Activated naive CD4-positive, alpha-beta T cell treated with anti-CD3 and anti-CD28 coated beads, Interleukin-2, amount 50 U/mL, for 24 hours (primary cell): ENCODE data around the gene ABCG2.

Experiments
- H3K27ac Mint-ChIP-seq: one replicate; pipeline ENCODE4 v1.8.0; 2021; ENCODE audit warnings: mild to moderate bottlenecking, mixed read lengths
- H3K27me3 Mint-ChIP-seq: one replicate; pipeline ENCODE4 v1.8.0; 2021; ENCODE audit warnings: mixed read lengths
- H3K36me3 Mint-ChIP-seq: one replicate; pipeline ENCODE4 v1.8.0; 2021; ENCODE audit warnings: mixed read lengths
- H3K4me1 Mint-ChIP-seq: one replicate; pipeline ENCODE4 v1.8.0; 2021; ENCODE audit warnings: mixed read lengths
- H3K4me3 Mint-ChIP-seq: one replicate; pipeline ENCODE4 v1.8.0; 2021; ENCODE audit warnings: mild to moderate bottlenecking, mixed read lengths
- H3K9me3 Mint-ChIP-seq: one replicate; pipeline ENCODE4 v1.8.0; 2021; ENCODE audit warnings: mixed read lengths

Gene ABCG2

DNA sequence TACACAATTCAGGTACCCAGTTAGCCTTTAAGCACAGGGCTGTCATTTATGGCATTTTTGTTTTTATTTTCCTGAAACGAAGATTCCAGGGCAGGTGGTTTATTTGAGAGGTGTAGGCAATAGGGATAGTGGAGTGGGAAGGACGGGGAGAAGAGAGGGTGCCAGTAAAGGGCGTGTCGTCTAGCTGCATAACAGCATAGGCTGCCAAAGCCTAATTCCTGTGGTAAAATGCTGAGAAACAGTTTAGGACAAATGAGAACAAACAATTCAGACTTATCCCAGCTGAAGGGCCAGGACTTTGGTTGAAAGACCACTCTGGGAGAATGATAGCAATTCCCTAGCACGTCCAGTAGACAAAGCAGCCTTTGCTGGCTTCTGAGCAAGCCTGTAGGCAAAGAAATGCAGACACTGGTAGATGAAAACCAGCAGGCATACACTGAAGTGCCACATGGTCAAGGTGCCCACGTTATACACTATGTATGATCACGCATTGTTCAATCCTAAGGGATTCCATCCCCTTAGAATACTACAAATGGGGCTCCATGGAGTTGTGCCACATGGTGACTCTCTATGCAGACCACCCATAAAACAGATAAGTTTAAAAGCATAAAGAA, 80.4 kb downstream of the ABCG2 start:
- Mint-ChIP-seq H3K36me3 (peaks cover 3% of the 10 kb centered on the region), H3K4me1 (no peaks in the 10 kb centered on the region), H3K27me3 (no peaks in the 10 kb centered on the region), H3K9me3 (no peaks in the 10 kb centered on the region), H3K4me3 (no peak overlapping the region), H3K27ac (no peak overlapping the region)

DNA sequence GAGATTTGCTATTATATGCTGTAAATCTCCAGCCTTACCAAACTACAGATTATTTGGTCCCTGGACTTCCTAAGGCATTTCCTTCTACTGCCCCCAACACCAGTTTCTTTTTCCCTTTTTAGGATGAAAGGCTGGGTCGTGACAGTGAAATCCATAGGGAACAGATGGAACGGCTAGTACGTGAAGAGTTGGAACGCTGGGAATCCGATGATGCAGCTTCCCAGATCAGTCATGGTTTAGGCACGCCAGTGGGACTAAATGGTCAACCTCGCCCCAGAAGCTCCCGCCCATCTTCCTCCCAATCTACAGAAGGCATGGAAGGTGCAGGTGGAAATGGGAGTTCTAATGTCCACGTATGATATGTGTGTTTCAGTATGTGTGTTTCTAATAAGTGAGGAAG, 83.1 kb downstream of the ABCG2 start:
- Mint-ChIP-seq H3K4me3 (no peak overlapping the region), H3K27ac (no peak overlapping the region), H3K9me3 (peaks cover 7% of the 10 kb centered on the region), H3K36me3 (peaks cover 16% of the 10 kb centered on the region), H3K4me1 (no peaks in the 10 kb centered on the region), H3K27me3 (no peaks in the 10 kb centered on the region)

DNA sequence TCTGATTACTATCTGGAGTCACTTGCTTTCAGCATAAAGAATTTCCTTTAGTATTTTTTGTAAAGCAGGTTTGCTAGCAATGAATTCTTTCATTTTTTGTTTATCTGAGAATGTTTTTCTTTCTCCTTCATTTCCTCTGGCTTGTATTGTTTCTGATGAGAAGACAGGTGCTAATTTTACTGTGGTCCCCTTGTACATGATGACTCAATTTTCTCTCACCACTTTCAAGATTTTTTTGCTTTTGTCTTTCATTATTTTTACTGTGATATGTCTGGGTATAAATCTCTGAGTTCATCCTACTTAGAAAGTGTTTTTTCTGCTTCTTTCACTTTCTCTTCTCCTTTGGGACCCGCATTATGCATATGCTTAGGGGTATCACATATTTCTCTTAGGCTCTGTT, 88.4 kb downstream of the ABCG2 start:
- Mint-ChIP-seq H3K36me3 (peaks cover 28% of the 10 kb centered on the region), H3K9me3 (peaks cover 7% of the 10 kb centered on the region), H3K4me1 (no peaks in the 10 kb centered on the region)

DNA sequence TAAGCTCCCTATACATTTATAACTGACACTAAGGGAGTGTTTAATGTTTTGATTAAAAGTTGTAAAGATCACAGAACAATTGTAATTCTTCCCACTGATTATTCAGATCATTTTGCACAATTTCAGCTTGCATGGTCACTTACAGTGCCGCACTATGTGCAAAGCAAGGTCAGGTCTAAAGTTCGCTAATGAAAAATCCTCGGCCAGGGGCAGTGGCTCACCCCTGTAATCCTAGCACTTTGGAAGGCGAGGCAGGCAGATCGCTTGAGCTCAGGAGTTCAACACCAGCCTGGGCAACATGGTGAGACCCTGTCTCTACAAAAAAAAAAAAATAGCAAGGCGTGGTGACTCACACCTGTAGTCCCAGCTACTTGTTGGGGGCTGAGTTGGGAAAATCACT, 94.0 kb downstream of the ABCG2 start:
- Mint-ChIP-seq H3K27ac (no peak overlapping the region), H3K4me3 (no peak overlapping the region), H3K36me3 (peaks cover 13% of the 10 kb centered on the region), H3K9me3 (no peaks in the 10 kb centered on the region), H3K27me3 (no peaks in the 10 kb centered on the region), H3K4me1 (no peaks in the 10 kb centered on the region)

More for the DNA sequence above, 88.4 kb downstream of the ABCG2 start:
- Mint-ChIP-seq H3K4me3 (no peak overlapping the region), H3K27me3 (no peaks in the 10 kb centered on the region), H3K27ac (no peak overlapping the region)

DNA sequence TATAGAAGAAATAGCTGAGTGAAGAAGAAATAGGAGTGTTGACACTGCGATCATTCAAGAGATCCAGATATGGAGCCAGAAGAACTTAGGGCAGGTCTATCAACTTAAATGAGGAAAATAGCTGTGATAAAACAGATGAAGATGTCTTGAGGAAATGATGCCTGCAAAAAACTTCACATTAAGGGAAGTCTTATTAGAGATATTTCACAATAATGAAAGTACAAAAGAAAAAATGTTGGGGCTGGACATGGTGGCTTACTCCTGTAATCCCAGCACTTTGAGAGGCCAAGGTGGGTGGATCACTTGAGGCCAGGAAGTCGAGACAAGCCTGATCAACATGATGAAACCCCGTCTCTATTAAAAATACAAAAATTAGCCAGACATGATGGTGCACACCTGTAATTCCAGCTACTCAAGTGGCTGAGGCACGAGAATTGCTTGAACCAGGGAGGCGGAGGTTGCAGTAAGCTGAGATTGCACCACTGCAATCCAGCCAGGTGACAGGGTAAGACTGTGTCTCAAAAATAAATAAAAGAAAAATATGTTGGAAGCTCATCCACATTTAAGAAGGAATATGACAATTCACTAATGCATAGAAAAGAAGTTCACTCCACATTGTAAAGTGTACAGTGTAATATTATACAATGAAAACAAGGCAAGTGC, 94.7 kb downstream of the ABCG2 start:
- no peaks in the 10 kb centered on the region for H3K4me1 Mint-ChIP-seq
- H3K36me3 Mint-ChIP-seq: peaks cover 12% of the 10 kb centered on the region
- H3K27me3 Mint-ChIP-seq: no peaks in the 10 kb centered on the region
- H3K27ac Mint-ChIP-seq: no peak overlapping the region
- H3K9me3 Mint-ChIP-seq: no peaks in the 10 kb centered on the region
- no peak overlapping the region for H3K4me3 Mint-ChIP-seq

DNA sequence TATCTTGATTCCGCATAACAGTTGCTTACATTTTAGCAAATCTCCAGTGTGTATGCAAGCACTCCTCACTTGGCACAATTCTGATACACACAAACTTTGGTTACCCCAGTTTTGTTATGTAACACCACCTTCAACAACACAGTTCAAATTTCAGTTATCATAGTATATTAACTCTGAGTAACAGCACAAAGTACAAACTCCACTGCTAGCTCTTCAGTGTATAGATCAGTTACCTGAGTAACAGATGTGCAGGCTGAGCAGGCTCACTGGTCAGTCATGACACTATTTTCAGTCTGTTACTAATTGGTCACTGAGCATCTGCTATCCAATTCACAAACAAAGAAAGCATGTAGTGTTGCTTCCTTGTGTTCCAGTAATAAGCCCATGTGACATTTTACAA, 95.6 kb downstream of the ABCG2 start:
- Mint-ChIP-seq H3K36me3 (peaks cover 9% of the 10 kb centered on the region), H3K27ac (no peak overlapping the region)

DNA sequence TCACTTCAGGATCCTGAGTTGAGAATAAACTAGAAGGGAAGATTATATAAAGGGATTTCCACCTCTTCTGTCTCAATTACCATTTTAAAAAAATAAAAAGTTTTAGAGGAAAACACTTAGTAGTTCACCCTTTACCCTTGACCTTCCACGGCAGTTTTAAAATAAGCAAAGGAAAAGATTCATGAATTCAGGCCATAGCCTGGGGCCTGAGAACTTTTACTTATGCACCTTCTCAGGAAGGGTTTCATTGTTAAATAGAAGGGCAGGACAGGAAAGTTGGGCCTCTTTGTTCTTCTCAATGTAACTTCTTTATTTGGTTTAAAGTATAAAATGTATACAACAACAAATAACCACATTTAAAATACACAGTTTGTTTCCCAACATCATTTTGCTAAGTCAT, 96.1 kb downstream of the ABCG2 start:
- H3K9me3 Mint-ChIP-seq: no peaks in the 10 kb centered on the region
- peaks cover 5% of the 10 kb centered on the region for H3K36me3 Mint-ChIP-seq
- no peaks in the 10 kb centered on the region for H3K27me3 Mint-ChIP-seq
- no peaks in the 10 kb centered on the region for H3K4me1 Mint-ChIP-seq
- no peak overlapping the region for H3K4me3 Mint-ChIP-seq
- no peak overlapping the region for H3K27ac Mint-ChIP-seq

More for the DNA sequence above, 95.6 kb downstream of the ABCG2 start:
- Mint-ChIP-seq H3K27me3 (no peaks in the 10 kb centered on the region), H3K4me3 (no peak overlapping the region), H3K4me1 (no peaks in the 10 kb centered on the region), H3K9me3 (no peaks in the 10 kb centered on the region)

DNA sequence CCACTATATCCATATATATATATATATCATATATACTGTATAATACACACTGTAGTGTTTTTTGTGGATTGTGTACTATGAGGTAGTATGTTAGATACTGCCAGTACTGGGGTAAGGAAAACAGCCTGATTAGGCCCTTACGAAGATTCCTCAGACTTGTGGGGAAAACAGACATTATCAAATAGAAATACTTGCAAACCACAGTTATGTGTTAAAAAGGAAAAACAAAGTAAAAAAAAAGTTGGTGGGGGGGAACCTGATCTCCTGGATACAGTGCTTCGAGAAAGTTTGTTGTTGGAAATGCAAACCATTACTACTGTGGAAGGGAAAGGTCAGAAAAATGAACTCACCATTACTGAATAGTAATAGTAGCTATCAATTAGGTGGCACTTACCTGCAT, 98.0 kb downstream of the ABCG2 start:
- H3K27me3 Mint-ChIP-seq: no peaks in the 10 kb centered on the region
- H3K9me3 Mint-ChIP-seq: no peaks in the 10 kb centered on the region
- no peak overlapping the region for H3K4me3 Mint-ChIP-seq
- no peak overlapping the region for H3K27ac Mint-ChIP-seq
- H3K4me1 Mint-ChIP-seq: no peaks in the 10 kb centered on the region
- peaks cover 2% of the 10 kb centered on the region for H3K36me3 Mint-ChIP-seq

DNA sequence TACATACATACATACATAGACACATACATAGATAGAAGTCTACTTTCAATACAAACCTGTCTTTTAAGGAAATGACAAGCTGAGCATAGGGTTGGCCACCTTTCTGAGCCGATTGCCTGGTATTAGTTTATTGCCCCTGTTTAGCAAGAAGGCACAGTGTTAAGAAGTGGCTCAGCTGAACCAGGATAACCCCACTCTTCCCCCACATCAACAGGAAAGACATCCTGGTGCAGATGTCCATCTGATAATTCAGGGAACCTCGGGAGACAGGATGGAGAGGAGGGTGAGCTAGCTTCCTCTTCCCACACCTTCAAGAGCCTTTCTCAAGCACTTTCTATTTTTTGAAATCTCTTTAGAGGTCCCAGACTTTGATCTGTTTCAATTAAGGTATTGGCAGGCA, 98.7 kb downstream of the ABCG2 start:
- H3K4me3 Mint-ChIP-seq: no peak overlapping the region
- H3K27ac Mint-ChIP-seq: no peak overlapping the region
- peaks cover 2% of the 10 kb centered on the region for H3K36me3 Mint-ChIP-seq
- H3K27me3 Mint-ChIP-seq: no peaks in the 10 kb centered on the region
- no peaks in the 10 kb centered on the region for H3K9me3 Mint-ChIP-seq
- H3K4me1 Mint-ChIP-seq: no peaks in the 10 kb centered on the region

DNA sequence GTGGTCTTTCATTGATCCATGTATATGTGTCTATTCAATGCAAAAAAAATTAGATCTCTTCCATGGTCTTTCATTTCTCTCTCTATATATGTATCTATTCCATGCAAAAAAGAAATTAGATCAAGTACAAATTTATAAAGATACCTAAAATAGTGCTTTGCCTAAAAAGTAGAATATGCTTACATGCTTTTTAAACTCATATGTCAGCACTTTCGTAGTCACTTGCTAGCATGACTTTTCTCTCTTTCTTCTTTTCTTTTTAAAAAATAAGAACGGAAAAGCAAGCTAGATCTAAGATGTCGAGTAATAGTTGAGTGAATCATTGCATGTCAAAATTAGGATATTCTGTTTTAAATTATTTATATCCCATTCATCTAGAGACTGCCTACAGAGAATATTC, 100.1 kb downstream of the ABCG2 start:
- H3K9me3 Mint-ChIP-seq: no peaks in the 10 kb centered on the region
- H3K27ac Mint-ChIP-seq: no peak overlapping the region
- no peaks in the 10 kb centered on the region for H3K27me3 Mint-ChIP-seq
- H3K4me1 Mint-ChIP-seq: no peaks in the 10 kb centered on the region
- no peak overlapping the region for H3K4me3 Mint-ChIP-seq
- no peaks in the 10 kb centered on the region for H3K36me3 Mint-ChIP-seq

DNA sequence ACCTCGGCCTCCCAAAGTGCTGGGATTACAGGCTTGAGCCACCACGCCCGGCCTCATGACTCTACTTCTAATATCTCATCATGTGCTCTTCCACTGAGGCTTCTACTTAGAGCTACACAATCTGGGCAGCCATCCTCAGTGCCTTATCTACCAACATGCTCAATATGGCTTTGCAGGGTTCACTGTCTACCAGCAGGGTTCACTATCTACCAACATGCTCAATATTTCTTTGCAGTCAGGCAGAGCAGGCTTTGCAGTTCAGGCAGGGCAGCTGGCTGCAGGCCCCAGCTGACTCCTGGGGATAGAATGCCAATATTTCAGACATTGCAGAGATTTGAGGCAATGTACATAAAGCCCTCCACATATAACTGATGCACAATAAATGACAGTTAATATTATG, 103.5 kb downstream of the ABCG2 start:
- no peaks in the 10 kb centered on the region for H3K36me3 Mint-ChIP-seq
- no peaks in the 10 kb centered on the region for H3K27me3 Mint-ChIP-seq
- H3K27ac Mint-ChIP-seq: no peak overlapping the region
- H3K9me3 Mint-ChIP-seq: no peaks in the 10 kb centered on the region
- H3K4me3 Mint-ChIP-seq: no peak overlapping the region
- H3K4me1 Mint-ChIP-seq: no peaks in the 10 kb centered on the region

DNA sequence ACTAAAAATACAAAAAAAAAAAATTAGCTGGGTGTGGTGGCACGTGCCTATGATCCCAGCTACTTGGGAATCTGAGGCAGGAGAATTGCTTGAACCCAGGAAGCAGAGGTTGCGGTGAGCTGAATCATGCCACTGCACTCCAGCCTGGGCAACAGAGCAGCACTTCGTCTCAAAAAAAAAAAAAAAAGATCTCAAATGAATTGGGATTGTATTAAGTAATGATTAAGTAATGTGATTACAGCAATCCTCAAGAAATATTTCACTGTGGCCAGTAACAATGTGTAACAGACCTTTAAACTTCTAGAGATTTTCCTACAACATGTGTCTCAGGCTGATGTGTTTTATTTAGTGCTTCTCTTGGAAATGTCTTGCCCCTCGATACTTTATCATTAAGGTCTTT, 104.2 kb downstream of the ABCG2 start:
- H3K4me1 Mint-ChIP-seq: no peaks in the 10 kb centered on the region
- H3K9me3 Mint-ChIP-seq: no peaks in the 10 kb centered on the region
- H3K4me3 Mint-ChIP-seq: no peak overlapping the region
- no peak overlapping the region for H3K27ac Mint-ChIP-seq
- H3K36me3 Mint-ChIP-seq: no peaks in the 10 kb centered on the region
- H3K27me3 Mint-ChIP-seq: no peaks in the 10 kb centered on the region

DNA sequence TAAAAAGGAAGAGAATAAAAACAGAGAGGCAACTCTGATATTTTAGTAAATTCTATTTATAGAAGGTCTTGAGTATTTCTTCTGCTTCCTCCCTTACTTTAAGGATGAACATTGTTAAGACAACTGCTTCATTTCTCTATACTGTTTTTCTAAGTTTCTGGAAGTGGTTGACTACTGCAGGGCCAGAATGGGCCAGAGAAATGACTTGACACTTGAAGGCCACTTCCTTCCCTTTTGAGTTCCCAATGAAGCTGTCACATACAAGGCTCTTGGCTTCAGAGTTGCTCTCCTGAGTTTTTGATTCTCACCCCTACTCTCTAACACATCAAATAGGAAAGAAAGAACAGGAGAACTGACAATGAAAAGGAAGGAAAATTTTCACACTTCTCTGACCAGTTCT, 113.4 kb downstream of the ABCG2 start:
- Mint-ChIP-seq H3K36me3 (peaks cover 8% of the 10 kb centered on the region), H3K4me1 (no peaks in the 10 kb centered on the region), H3K9me3 (no peaks in the 10 kb centered on the region)

DNA sequence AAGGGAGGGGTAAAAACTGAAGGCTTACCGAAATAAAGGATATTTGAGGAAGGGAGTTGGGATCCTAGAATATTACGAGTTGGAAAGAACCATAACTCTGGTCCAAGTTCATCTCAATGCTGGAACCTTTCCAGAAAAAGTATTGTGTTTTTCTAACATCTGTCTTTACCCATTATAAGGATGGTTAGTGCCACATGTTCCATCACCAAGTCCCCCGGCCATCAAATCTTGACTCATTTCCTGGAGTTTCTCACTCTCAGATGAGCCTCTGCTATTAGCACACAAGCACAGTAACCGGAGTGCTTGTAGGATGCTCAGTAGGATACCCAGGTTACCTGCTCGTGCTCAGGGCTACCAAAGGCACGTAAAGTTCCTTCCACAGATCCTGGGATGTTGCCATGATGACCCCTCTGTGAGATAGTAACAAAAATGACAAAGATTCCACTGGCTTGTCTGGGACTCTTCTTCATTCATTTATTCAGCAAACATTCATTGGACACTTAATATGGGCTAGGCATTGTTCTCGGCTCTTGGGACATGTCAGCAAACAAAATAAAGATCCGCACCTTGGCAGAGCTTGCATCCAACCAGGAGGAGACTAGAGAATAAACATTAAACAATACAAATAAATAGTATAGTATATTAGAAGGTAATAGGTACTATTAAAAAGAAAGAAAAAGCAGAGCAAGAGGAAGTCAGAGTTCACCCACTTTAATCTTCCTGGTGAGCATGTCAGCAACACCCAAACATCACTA, 114.7 kb downstream of the ABCG2 start:
- Mint-ChIP-seq H3K36me3 (peaks cover 8% of the 10 kb centered on the region), H3K27me3 (no peaks in the 10 kb centered on the region), H3K4me3 (no peak overlapping the region), H3K27ac (no peak overlapping the region), H3K9me3 (no peaks in the 10 kb centered on the region), H3K4me1 (no peaks in the 10 kb centered on the region)

More for the DNA sequence above, 113.4 kb downstream of the ABCG2 start:
- no peak overlapping the region for H3K4me3 Mint-ChIP-seq
- no peaks in the 10 kb centered on the region for H3K27me3 Mint-ChIP-seq
- no peak overlapping the region for H3K27ac Mint-ChIP-seq

DNA sequence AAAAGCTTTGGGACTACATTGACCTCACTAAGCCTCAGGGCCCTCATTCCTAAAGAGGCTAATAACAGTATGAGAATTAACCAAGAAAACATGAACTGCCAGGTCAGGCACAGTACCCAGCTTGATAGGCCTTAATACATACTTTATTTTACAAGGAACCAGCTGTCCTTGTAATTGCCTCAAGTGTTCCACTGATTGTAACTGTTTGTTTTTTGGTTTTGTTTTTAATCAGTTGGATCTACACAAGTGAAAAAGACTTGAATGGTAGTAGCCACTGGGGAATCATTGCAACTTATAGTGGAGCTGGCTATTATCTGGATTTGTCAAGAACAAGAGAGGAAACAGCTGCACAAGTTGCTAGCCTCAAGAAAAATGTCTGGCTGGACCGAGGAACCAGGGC, 115.4 kb downstream of the ABCG2 start:
- no peaks in the 10 kb centered on the region for H3K27me3 Mint-ChIP-seq
- no peaks in the 10 kb centered on the region for H3K4me1 Mint-ChIP-seq
- peaks cover 8% of the 10 kb centered on the region for H3K36me3 Mint-ChIP-seq
- H3K4me3 Mint-ChIP-seq: no peak overlapping the region
- no peaks in the 10 kb centered on the region for H3K9me3 Mint-ChIP-seq
- H3K27ac Mint-ChIP-seq: no peak overlapping the region

DNA sequence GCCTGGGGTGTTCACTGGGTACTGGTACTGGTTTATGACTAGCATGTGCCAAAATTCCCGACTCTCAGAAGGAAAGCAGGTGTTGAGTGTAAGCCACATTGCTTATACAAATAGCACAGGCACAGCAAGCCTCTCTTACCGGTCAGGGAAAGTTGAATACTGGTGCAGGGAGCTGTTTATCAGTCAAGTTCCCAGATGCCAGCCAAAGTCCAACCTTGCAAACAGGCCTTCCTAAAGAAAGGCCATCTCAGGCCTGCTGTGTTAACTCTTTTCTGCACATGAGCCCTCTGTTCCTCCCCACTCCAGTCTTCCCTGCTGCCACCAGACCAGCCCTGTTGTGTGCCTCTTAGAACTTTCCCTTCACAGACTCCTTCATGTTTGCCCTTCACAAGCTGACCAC, 116.8 kb downstream of the ABCG2 start:
- H3K27me3 Mint-ChIP-seq: no peaks in the 10 kb centered on the region
- H3K27ac Mint-ChIP-seq: no peak overlapping the region
- no peaks in the 10 kb centered on the region for H3K4me1 Mint-ChIP-seq
- H3K9me3 Mint-ChIP-seq: no peaks in the 10 kb centered on the region
- H3K4me3 Mint-ChIP-seq: no peak overlapping the region
- peaks cover 4% of the 10 kb centered on the region for H3K36me3 Mint-ChIP-seq
